HEK293 (cell line): ENCODE results near the gene UST.

Source experiments
- CTCF ChIP-seq: fragments of 450-650 bp; formaldehyde crosslinking; IDR thresholded peaks from 2 replicates; pipeline ENCODE4 v1.5.1; 2016; ENCODE audit warnings: missing biosample characterization, missing genetic modification characterization
- KLF8 ChIP-seq: fragments of 450-650 bp; formaldehyde crosslinking; IDR thresholded peaks from 2 replicates; pipeline ENCODE4 v1.5.1; 2016; ENCODE audit warnings: missing biosample characterization, missing genetic modification characterization
- RBAK ChIP-seq: fragments of 450-650 bp; formaldehyde crosslinking; IDR thresholded peaks from 2 replicates; pipeline ENCODE4 v1.5.1; 2016; ENCODE audit warnings: missing biosample characterization, missing genetic modification characterization
- ZBTB1 ChIP-seq: fragments of 450-650 bp; formaldehyde crosslinking; IDR thresholded peaks from 2 replicates; pipeline ENCODE4 v1.5.1; 2016; ENCODE audit warnings: missing biosample characterization, missing genetic modification characterization
- ZBTB21 ChIP-seq: fragments of 450-650 bp; formaldehyde crosslinking; IDR thresholded peaks from 2 replicates; pipeline ENCODE4 v1.5.1; 2017; ENCODE audit warnings: missing biosample characterization, missing genetic modification characterization
- ZNF404 ChIP-seq: fragments of 450-650 bp; formaldehyde crosslinking; IDR thresholded peaks from 2 replicates; pipeline ENCODE4 v1.5.1; 2017; ENCODE audit warnings: missing biosample characterization, missing genetic modification characterization
- ZNF510 ChIP-seq: fragments of 450-650 bp; formaldehyde crosslinking; IDR thresholded peaks from 2 replicates; pipeline ENCODE4 v1.5.1; 2018; ENCODE audit warnings: mild to moderate bottlenecking, missing genetic modification characterization, missing biosample characterization; ENCODE audit not compliant: insufficient replicate concordance
- TF ChIP-seq, protein P1 (sequence below): fragments of 450-650 bp; formaldehyde crosslinking; IDR thresholded peaks from 2 replicates; pipeline ENCODE4 v1.5.1; 2016; ENCODE audit warnings: missing biosample characterization, missing genetic modification characterization

GRCh38 chr6:149111556-149112115 lies 364.8 kb downstream of the UST start:
- TF ChIP-seq ZNF510 (tag by site-specific recombination): no peak
- TF ChIP-seq CTCF (tag by site-specific recombination): no peak
- TF ChIP-seq RBAK: no peak
- TF ChIP-seq ZNF404: no peak
- TF ChIP-seq ZBTB1 (tag by site-specific recombination): no peak
- no peak for TF ChIP-seq ZBTB21 (tag by site-specific recombination)
- TF ChIP-seq, protein P1, sequence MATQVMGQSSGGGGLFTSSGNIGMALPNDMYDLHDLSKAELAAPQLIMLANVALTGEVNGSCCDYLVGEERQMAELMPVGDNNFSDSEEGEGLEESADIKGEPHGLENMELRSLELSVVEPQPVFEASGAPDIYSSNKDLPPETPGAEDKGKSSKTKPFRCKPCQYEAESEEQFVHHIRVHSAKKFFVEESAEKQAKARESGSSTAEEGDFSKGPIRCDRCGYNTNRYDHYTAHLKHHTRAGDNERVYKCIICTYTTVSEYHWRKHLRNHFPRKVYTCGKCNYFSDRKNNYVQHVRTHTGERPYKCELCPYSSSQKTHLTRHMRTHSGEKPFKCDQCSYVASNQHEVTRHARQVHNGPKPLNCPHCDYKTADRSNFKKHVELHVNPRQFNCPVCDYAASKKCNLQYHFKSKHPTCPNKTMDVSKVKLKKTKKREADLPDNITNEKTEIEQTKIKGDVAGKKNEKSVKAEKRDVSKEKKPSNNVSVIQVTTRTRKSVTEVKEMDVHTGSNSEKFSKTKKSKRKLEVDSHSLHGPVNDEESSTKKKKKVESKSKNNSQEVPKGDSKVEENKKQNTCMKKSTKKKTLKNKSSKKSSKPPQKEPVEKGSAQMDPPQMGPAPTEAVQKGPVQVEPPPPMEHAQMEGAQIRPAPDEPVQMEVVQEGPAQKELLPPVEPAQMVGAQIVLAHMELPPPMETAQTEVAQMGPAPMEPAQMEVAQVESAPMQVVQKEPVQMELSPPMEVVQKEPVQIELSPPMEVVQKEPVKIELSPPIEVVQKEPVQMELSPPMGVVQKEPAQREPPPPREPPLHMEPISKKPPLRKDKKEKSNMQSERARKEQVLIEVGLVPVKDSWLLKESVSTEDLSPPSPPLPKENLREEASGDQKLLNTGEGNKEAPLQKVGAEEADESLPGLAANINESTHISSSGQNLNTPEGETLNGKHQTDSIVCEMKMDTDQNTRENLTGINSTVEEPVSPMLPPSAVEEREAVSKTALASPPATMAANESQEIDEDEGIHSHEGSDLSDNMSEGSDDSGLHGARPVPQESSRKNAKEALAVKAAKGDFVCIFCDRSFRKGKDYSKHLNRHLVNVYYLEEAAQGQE (tag by site-specific recombination): no peak
- no peak for TF ChIP-seq KLF8 (tag by site-specific recombination)
